ENCODE measurements around the gene PMEPA1. TPM values are rescaled to one million over a fixed set of nuclear protein-coding genes. Genes with fewer than 3 reads are reported as not detected.

PMEPA1 gene
- polyA plus RNA-seq, 4 donors = 18.8 to 46.7 (median 20.7) TPM

DNA sequence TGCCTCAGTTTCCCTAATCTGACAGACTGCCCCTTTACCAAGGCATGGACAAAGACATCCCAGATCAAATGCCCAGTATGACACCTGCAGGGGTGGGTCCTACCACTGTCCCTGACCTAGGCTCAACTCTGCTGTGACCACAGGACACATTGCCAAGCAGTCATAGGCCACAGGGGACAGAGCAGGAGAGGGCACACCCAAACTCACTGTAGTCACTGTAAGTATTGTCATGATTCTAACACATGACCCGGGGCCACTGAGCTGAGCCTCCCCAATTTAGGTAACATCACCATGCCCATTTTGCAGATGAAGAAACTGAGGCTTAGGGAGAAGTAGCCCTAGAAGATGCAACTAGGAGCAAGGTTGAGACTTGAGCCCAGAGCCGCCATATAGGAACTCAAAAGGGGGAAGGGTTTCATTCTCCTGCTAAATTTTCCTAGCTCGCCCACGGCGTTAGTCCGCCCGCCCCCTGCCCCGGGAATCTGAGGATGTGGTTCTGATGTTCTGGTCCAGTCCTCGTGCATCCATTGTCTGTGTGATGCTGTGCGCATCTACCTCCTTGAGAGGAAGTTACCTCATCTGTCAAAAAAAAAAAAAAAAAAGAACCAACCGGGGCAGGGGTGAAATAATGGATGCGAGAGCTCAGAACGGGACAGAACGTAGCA, 44.8 kb downstream of the PMEPA1 start:
- no peak for DNase-seq (ENCODE audit: low read depth in 4 of 4, low spot score in 3 of 4)

GRCh38 chr20:57664476-57664875, 45.3 kb downstream of the PMEPA1 start:
- DNase-seq (ENCODE audit: low read depth in 4 of 4, low spot score in 3 of 4) = no peak

GRCh38 chr20:57663681-57664451, 45.9 kb downstream of the PMEPA1 start:
- DNase-seq (ENCODE audit: low read depth in 4 of 4, low spot score in 3 of 4) = no peak

DNA sequence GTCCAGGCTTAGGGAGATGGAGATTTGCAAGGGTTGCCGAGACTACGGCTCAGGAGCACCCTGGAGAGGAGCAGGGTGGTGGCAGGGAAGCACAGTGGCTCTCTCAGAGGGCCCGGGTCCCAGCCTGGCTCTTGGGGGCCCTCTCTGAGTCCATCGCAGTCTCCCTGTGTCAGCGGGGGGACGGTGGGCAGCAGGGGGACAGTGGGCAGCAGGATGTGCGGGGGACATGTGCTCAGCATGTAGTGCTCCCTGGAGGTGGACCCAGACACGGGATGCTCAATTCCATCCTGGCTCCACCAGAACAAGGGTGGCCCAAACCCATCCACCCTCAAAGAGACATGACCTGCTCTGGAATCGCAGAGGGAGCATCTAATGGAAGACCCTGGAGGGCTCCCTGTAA, 46.6 kb downstream of the PMEPA1 start:
- no peak for DNase-seq (ENCODE audit: low read depth in 4 of 4, low spot score in 3 of 4)

- DNase-seq (ENCODE audit: low read depth in 4 of 4, low spot score in 3 of 4) = no peak
Observed at GRCh38 chr20:57662456-57663240, 47.2 kb downstream of the PMEPA1 start.

DNA sequence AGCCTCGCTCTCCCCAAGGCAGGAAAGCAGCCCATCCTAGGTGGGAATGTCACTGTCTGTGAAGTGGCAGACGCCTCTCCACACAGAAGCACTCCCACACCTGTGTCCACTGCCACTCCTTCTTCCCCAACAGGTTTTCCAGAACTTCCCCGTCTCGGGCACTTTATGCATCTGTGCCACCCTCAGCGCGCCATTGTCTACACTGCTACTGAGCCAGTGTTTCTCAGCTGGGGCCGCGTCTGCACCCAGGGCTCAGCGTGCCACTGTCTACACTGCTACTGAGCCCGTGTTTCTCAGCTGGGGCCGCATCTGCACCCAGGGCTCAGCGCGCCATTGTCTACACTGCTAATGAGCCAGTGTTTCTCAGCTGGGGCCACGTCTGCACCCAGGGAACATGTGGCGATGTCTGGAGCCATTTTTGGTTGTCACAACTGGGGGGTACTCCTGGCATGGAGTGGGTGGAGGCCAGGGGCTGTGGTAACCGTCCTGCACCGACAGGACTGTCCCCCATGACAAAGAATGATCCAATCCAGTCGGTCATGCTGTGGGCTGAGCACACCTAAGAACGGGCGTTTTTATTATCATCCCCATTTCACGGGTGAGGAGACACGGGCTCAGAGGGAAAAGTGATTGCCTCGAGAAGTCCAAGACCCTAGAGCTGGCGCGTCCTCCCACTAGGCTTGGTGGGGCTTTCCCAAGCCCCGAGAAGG, 47.9 kb downstream of the PMEPA1 start:
- no peak for DNase-seq (ENCODE audit: low read depth in 4 of 4, low spot score in 3 of 4)

GRCh38 chr20:57660922-57661745, 48.7 kb downstream of the PMEPA1 start:
- DNase-seq (ENCODE audit: low read depth in 4 of 4, low spot score in 3 of 4) = no peak

DNA sequence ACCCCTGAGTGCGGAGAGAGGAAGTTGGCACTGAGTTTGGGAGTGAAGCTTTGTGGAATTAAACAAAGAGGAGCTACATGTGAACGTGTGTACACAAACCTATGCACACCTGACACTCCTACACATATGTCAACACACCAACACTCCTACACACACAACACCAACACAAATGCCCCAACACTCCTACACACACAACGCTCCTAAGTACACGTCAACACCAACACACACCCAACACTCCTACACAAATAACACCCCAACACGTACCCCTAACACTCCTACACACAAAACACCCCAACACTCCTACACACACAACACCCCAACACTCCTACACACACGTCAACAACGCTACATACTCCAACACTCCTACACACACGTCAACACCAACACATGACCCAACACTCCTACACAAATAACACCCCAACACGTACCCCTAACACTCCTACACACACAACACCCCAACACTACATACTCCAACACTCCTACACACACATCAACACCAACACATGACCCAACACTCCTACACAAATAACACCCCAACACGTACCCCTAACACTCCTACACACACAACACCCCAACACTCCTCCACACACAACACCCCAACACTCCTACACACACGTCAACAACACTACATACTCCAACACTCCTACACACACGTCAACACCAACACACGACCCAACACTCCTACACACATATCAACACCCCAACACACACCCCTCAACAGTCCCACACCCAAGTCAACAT, 49.5 kb downstream of the PMEPA1 start:
- DNase-seq (ENCODE audit: low read depth in 4 of 4, low spot score in 3 of 4) = no peak

GRCh38 chr20:57659517-57660180, 50.2 kb downstream of the PMEPA1 start:
- DNase-seq (ENCODE audit: low read depth in 4 of 4, low spot score in 3 of 4) = no peak

DNA sequence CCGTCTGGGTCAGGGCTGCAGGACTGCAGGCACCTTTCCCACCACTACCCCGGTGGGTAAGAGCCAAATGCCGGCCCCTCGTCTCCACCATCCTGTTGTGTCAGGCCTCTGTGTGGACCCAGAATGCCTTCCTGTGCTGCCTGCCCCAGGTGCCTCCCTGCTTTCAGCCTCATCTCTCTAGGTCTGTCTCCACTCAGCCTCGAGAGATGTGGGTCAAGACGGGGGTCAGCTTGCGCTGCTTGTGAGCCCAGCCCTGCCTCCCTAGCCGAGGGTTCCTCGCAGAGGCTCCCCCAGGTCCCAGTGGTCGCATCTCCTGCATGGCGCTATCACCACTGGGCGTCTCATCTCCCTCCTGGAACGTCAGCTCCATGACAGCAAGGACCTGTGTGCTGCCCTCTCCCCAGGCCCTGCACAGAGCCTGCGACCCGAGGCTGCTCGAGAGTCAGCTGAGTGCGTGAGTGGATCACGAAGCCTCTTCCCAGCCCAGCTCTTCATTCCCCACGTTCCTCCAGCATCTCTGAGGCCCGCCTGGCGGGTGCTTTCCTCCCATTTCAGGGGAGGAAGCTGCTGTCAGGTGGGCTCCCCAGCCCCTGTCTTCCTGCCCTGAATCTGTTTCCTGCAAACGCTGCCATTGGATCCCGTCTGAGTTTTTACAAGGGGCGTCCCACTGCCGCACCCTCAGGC, 50.8 kb downstream of the PMEPA1 start:
- DNase-seq (ENCODE audit: low read depth in 4 of 4, low spot score in 3 of 4) = no peak

- DNase-seq (ENCODE audit: low read depth in 4 of 4, low spot score in 3 of 4) = no peak
Observed at GRCh38 chr20:57658447-57658832, 51.4 kb downstream of the PMEPA1 start.

DNA sequence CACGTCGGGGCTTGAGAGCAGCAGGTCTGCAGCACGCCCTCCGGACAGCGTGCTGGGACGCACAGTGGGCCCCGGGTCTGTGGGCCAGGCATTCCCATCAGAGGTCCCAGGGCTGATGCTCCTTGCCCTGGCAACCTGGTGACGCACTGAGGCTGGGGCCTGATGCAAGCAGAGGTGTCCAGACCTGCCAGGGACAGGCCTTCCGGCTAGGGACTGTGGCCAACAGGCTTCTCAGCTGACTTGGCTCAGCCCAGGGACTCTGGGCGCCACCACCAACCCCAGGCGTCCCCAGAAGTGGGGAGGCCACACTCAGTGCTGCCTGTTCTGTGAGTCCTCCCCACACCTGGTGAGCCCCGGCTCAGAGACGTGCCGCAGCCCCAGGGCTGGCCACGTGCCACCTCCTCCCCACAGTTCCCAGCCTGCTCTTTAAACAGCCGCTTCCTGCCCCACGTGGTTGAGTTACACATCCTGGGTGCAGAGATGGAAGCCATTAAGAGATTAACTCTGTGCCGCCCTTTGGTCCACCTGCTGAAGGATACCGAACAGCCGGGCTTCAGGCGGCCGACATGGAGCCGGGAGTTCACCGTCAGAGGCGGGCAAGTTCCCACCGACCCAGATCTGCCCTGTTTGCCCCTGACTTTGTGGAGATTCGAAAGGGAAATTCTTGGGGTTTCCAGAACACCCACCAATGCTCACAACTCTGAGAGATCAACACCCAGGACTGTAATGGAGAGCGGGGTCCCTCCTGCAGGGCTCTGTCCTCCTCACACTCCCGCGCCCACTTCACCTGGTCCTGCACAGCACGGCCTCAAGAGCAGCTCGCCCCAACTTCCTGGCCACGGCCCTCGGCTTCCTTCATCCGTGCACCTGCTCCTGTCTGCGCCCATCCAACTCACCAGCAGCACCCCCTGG, 52.0 kb downstream of the PMEPA1 start:
- no peak for DNase-seq (ENCODE audit: low read depth in 4 of 4, low spot score in 3 of 4)

DNA sequence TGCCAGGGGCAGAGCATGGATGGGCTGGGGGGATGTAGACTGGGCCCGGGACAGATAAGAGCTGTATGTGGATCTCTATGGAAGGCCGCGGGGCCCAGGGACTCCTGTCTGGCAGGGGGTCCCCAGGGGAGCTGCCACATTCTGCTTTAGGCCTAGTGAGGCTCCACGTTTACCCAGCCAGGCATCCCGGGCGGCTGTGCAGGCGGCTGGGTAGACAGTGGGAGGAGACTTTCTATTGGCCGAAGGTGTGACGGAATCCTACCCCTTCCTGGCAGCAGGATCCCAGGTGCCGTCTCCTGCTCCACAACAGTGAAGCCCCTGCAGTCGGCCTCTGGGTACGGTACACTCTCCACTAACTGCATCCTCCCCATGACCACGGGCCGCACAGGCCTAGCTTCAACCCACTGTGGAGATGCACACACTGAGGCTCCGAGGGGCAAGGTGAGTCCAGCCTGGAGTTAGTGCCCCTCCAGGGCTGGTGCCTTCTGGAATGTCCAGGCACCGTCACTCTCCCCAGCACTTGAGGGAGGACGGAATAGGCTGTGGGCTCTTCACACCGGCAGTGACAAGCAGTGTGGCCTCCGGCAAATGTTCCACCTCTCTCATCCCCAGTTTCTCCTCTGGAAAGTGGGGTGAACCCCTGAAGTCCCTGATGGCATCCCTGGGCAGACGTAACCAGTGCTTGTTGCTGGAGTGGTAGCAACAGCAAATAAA, 52.8 kb downstream of the PMEPA1 start:
- no peak for DNase-seq (ENCODE audit: low read depth in 4 of 4, low spot score in 3 of 4)

DNA sequence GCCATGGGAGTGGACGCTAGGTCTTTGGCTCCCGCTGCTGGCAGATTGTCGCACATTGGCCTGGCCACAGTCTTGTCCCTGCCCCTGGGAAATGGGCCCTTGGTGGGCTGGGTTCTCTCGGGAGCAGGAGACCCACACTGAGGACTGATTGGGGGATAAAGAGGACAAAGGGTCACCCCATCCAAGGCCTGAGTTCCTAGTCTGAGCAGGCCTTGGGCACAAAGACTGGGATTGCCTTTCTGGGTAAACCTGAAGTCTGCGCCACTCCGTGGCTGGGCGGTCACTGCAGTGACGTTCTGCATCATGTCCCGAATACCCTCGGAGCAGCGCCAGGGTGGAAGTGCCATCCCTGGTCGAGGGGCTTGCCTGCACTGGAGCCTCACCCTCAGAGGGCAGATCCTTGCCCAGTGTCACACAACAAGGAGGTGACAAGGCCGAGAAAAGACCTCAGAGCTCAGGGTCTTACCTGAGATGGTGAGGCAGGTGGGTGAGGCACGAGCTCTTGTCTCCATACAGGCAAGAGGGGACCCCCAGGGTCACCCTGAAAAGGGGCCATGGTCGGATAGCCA, 53.5 kb downstream of the PMEPA1 start:
- DNase-seq (ENCODE audit: low read depth in 4 of 4, low spot score in 3 of 4) = no peak

DNA sequence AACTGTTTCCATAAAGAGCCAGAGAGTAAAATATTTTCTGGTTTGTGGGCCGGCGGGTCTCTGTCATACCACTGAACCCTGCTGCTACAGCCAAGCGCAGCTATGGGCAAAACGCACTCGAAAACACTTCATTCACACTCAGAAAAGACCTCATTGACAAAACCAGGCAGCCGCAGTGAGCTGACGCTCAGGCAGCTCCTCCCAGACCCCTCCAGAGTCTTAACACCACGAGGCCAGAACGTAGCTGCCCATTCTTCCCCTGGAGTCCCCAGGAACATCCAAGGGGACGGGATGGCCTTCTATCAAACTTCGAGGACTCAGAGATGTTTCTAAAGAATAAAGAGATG, 54.0 kb downstream of the PMEPA1 start:
- DNase-seq (ENCODE audit: low read depth in 4 of 4, low spot score in 3 of 4) = no peak
